C4-2B (cell line): ENCODE data around the gene PPP2R2B.

Source experiments
- ZFX ChIP-seq: fragments of 450-650 bp; IDR thresholded peaks from 2 replicates; pipeline ENCODE4 v1.6.1; 2017
- TF ChIP-seq, protein P1 (sequence below): fragments of 450-650 bp; conservative IDR thresholded peaks from 2 replicates; pipeline ENCODE4 v1.5.1; 2017; ENCODE audit warnings: mild to moderate bottlenecking

GRCh38 chr5:146816775-146817387, 61.7 kb downstream of the PPP2R2B start:
- TF ChIP-seq, protein P1, sequence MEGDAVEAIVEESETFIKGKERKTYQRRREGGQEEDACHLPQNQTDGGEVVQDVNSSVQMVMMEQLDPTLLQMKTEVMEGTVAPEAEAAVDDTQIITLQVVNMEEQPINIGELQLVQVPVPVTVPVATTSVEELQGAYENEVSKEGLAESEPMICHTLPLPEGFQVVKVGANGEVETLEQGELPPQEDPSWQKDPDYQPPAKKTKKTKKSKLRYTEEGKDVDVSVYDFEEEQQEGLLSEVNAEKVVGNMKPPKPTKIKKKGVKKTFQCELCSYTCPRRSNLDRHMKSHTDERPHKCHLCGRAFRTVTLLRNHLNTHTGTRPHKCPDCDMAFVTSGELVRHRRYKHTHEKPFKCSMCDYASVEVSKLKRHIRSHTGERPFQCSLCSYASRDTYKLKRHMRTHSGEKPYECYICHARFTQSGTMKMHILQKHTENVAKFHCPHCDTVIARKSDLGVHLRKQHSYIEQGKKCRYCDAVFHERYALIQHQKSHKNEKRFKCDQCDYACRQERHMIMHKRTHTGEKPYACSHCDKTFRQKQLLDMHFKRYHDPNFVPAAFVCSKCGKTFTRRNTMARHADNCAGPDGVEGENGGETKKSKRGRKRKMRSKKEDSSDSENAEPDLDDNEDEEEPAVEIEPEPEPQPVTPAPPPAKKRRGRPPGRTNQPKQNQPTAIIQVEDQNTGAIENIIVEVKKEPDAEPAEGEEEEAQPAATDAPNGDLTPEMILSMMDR, result no peak
- no peak for TF ChIP-seq ZFX
